Measurements from ENCODE around the gene BCL10.

BCL10 gene

GRCh38 chr1:85289848-85290335 is 13.5 kb upstream of the BCL10 start:
- DNase-seq (ENCODE audit: low read depth) = peak; percentile 61
- H3K4me3 ChIP-seq (ENCODE audit: low read length) = no peak overlapping the region
- no peak for TF ChIP-seq CTCF (IDR thresholded peaks at IDR 0.05; ENCODE audit: insufficient read depth, low read depth, low read length, missing control alignments)

GRCh38 chr1:85289207-85289847 is 12.9 kb upstream of the BCL10 start:
- no peak overlapping the region for H3K4me3 ChIP-seq (ENCODE audit: low read length)
- peak; percentile 99 for DNase-seq (ENCODE audit: low read depth)
- TF ChIP-seq CTCF (IDR thresholded peaks at IDR 0.05; ENCODE audit: insufficient read depth, low read depth, low read length, missing control alignments) = no peak

DNA sequence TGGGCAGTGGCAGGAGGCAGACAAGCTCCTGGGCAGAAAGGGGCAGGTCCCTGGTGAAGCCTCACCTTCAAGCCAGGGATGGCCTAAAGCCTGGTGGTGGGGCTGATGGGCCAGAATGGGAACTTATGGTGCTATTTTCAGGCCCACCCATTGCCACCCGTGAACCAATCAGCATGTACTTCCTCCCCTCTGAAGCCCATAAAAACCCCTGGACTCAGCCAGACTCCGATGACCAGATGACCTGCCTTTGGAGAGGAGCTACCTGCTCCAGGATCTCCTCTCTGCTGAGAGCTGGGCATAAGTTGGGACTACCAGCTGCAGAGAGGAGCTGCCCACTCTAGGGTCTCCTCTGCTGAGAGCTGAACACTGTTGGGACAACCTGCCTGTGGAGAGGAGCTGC is 7.8 kb upstream of the BCL10 start:
- DNase-seq (ENCODE audit: low read depth) = no peak
- no peak overlapping the region for H3K4me3 ChIP-seq (ENCODE audit: low read length)
- no peak for TF ChIP-seq CTCF (IDR thresholded peaks at IDR 0.05; ENCODE audit: insufficient read depth, low read depth, low read length, missing control alignments)

DNA sequence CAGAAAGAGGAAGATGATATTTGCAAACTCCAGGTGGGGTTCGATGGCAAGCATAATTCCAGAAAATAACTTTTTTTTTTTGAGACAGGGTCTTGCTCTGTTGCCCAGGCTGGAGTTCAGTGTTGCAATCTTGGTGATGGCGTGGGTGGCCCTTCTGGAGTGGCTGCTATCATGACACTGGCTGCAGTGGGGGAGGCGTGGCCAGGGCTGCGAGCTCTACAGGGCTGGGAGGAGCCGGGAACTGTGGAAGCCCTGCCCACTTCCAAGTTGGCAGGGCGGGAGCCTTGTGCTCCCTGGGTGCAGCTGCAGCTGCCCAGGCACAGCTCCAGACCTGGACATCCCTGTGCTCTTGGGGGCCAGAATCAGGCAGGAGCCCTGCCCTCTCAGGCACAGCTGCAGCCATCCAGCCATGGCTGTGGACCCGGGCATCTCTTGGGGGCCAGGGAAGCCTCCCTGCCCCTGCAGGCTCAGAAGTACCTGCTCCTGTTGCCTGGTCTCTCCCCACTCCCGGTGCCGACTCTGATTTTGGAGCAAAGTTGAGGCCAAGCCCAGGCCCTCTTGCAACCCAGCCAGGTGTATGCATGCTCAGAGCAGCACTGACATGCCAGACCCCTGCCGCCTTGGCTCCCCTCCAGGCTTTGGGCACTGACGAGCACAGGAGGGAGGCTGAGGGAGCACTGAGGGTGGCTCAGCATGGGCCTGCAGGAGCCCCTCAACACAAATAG is 7.2 kb upstream of the BCL10 start:
- DNase-seq (ENCODE audit: low read depth) = peak; percentile 29
- no peak for TF ChIP-seq CTCF (IDR thresholded peaks at IDR 0.05; ENCODE audit: insufficient read depth, low read depth, low read length, missing control alignments)
- no peak overlapping the region for H3K4me3 ChIP-seq (ENCODE audit: low read length)

- DNase-seq (ENCODE audit: low read depth) = no peak
- no peak overlapping the region for H3K4me3 ChIP-seq (ENCODE audit: low read length)
- peak; percentile 14 for TF ChIP-seq CTCF (IDR thresholded peaks at IDR 0.05; ENCODE audit: insufficient read depth, low read depth, low read length, missing control alignments)
These were observed 6.0 kb upstream of the BCL10 start for GRCh38 chr1:85282424-85282823.

DNA sequence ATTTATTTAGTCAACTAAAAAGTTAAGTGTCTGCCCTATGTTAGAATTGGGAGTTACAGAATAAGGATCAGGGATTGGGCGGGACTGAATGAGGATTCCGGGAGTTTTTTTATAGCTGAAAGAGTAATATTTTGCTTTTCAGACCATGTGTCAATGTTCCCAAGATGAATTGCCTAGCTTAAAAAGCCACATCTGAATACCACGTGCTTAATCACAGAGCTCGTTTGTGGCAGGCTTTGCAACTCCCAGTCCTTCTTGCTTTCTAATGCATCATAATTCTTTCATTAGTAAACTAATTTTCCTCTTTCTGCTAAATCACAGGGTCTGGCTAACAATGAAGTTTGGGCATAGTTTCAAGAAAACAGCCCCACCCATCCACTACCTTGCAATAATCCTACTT is 4.2 kb upstream of the BCL10 start:
- TF ChIP-seq CTCF (IDR thresholded peaks at IDR 0.05; ENCODE audit: insufficient read depth, low read depth, low read length, missing control alignments) = no peak
- H3K4me3 ChIP-seq (ENCODE audit: low read length) = no peak overlapping the region
- DNase-seq (ENCODE audit: low read depth) = no peak
